NT2/D1 (cell line): Measurements from ENCODE around the gene DCN.

Source experiments
- DNase-seq: peaks from one replicate; pipeline ENCODE4 v3.0.0-alpha.2; 2011; ENCODE audit warnings: low read depth, low spot score
- H3K27me3 ChIP-seq: 2 replicates; pipeline ENCODE4 v1.6.0; 2011; ENCODE audit warnings: mild to moderate bottlenecking; ENCODE audit not compliant: insufficient read length, insufficient read depth
- H3K36me3 ChIP-seq: 2 replicates; pipeline ENCODE4 v1.6.1; 2011; ENCODE audit warnings: mild to moderate bottlenecking, low read length, mixed read lengths; ENCODE audit not compliant: insufficient read depth, insufficient read length
- H3K4me1 ChIP-seq: 2 replicates; pipeline ENCODE4 v1.5.1; 2011; ENCODE audit not compliant: insufficient read depth, insufficient read length
- H3K4me3 ChIP-seq: 2 replicates; pipeline ENCODE4 v1.5.1; 2011; ENCODE audit warnings: low read depth; ENCODE audit not compliant: insufficient read length
- H3K9ac ChIP-seq: 2 replicates; pipeline ENCODE4 v1.6.0; 2011; ENCODE audit warnings: low read depth; ENCODE audit not compliant: insufficient read length
- H3K9me3 ChIP-seq: 2 replicates; pipeline ENCODE4 v1.5.1; 2011; ENCODE audit warnings: mild to moderate bottlenecking, low read length; ENCODE audit not compliant: insufficient read depth
- SUZ12 ChIP-seq: IDR thresholded peaks from 2 replicates; pipeline ENCODE4 v1.6.1; 2011; ENCODE audit not compliant: insufficient read length, insufficient read depth; ENCODE audit errors: extremely low read depth
- YY1 ChIP-seq: IDR thresholded peaks from 2 replicates; pipeline ENCODE4 v1.6.1; 2011; ENCODE audit not compliant: insufficient read length, insufficient read depth
- ZNF274 ChIP-seq: IDR thresholded peaks from 2 replicates; pipeline ENCODE4 v1.6.1; 2011; ENCODE audit warnings: mild to moderate bottlenecking, low read depth, low read length

DCN gene

DNA sequence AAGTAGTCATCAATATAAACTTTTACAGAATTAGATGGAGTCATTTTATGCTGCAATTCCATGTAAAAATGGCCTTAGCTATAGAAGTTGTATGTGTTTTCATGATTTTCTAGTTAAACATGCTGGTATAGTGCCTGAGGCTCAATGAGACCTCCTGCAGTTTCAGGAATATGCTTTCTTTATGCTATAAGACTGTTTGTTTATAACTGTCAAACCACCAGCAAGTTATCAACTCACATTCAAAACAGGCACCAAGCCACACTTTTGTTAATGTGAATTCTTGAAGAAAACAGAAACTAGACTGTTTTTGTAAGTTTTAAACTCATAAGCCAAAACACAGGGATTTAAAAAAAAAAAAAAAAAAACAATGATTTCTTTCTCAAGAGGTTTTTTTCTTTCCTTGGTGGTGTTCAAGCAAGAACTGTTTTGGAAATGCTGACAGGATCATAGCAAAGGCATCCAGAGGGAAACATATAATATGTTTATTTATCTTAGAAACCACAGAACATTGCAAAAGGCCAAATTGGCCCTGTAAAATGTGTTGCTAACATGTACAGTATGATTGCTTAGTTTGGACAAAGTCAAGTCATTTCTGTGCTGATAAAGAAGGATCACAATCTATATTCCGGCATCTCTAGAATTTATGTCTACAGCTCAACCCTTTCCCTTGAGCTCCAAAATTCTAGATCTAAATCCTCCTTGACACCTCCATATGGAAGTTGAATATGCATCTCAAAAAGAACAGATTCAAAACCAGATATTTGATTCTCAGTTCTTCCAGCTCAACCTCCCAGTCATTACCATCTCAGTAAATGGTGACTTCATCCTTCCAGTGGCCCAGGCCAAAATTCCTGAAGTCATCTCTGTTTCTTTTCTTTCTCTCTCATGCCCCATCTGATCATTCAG is 42.3 kb downstream of the DCN start:
- no peak for TF ChIP-seq SUZ12
- TF ChIP-seq YY1 = no peak
- no peak for TF ChIP-seq ZNF274
- Histone ChIP-seq H3K9me3 (no peaks in the 10 kb centered on the region), H3K27me3 (no peaks in the 10 kb centered on the region), H3K9ac (no peak overlapping the region), H3K4me3 (no peak overlapping the region), H3K36me3 (no peaks in the 10 kb centered on the region), H3K4me1 (no peaks in the 10 kb centered on the region)
- no peak for DNase-seq

GRCh38 chr12:91139286-91139685 is 43.3 kb downstream of the DCN start:
- H3K9me3 ChIP-seq = no peaks in the 10 kb centered on the region
- no peaks in the 10 kb centered on the region for H3K4me1 ChIP-seq
- no peaks in the 10 kb centered on the region for H3K27me3 ChIP-seq
- H3K4me3 ChIP-seq = no peak overlapping the region
- TF ChIP-seq SUZ12 = no peak
- TF ChIP-seq ZNF274 = no peak
- no peak for TF ChIP-seq YY1
- H3K9ac ChIP-seq = no peak overlapping the region
- no peaks in the 10 kb centered on the region for H3K36me3 ChIP-seq
- DNase-seq = no peak

DNA sequence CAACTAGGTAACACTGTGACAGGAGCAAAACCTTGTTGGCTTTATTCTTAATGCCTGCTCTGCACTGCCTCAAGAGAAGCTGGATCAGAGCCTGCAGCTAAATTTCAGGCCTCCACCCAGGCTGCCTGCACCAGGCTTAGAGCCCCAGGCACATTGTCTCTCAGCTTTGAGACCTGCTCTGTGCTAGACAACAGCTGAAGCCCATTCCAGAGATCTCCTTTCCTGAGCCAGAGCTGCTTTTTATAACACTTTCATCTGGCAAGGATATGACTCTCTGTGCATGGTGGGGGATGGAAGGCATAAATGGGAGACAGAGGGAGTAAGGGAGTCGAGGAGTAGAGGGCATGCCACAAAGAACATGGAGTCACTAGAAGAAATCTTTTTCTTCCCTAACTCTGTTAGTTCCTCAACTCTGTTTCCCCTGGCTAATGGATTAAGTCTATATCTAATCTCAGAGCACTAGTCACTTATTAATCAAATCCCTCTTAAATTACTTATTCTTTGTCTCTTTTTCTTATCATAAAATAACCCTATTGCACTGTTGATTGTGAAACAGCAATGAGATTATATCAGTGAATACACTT is 44.2 kb downstream of the DCN start:
- H3K4me3 ChIP-seq = no peak overlapping the region
- no peaks in the 10 kb centered on the region for H3K4me1 ChIP-seq
- no peaks in the 10 kb centered on the region for H3K36me3 ChIP-seq
- no peaks in the 10 kb centered on the region for H3K9me3 ChIP-seq
- no peaks in the 10 kb centered on the region for H3K27me3 ChIP-seq
- H3K9ac ChIP-seq = no peak overlapping the region
- no peak for TF ChIP-seq ZNF274
- no peak for TF ChIP-seq YY1
- no peak for TF ChIP-seq SUZ12
- DNase-seq = no peak

- no peaks in the 10 kb centered on the region for H3K9me3 ChIP-seq
- H3K4me1 ChIP-seq = no peaks in the 10 kb centered on the region
- no peak for DNase-seq
- H3K9ac ChIP-seq = no peak overlapping the region
- H3K4me3 ChIP-seq = no peak overlapping the region
- no peaks in the 10 kb centered on the region for H3K36me3 ChIP-seq
- TF ChIP-seq YY1 (no peak), SUZ12 (no peak), ZNF274 (no peak)
- no peaks in the 10 kb centered on the region for H3K27me3 ChIP-seq
Observed at GRCh38 chr12:91133871-91134270, 48.7 kb downstream of the DCN start.

GRCh38 chr12:91129662-91130362 is 52.8 kb downstream of the DCN start:
- TF ChIP-seq SUZ12 = no peak
- no peak for TF ChIP-seq ZNF274
- no peak for TF ChIP-seq YY1
- Histone ChIP-seq H3K9me3 (no peaks in the 10 kb centered on the region), H3K9ac (no peak overlapping the region), H3K36me3 (no peaks in the 10 kb centered on the region), H3K4me1 (no peaks in the 10 kb centered on the region), H3K27me3 (no peaks in the 10 kb centered on the region), H3K4me3 (no peak overlapping the region)
- no peak for DNase-seq

DNA sequence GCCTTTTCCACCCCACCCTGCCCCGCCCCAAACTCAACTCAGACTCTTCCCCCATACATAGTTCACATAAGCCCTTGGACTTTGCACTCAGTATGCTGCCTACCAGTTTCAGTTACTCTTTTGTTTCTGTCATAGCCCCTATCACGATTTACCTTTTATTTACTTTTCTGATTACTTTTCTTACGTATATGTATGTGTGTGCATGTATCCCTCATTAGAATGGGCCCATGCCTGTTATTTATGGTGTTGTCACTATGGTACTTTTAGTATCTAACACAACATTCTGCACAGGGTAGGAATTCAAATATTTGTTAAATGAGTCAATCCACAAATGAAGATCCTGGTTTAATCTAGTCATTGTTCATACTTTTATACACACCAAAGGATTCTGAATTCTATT is 54.9 kb downstream of the DCN start:
- Histone ChIP-seq H3K36me3 (no peaks in the 10 kb centered on the region), H3K4me1 (no peaks in the 10 kb centered on the region), H3K4me3 (no peak overlapping the region), H3K27me3 (no peaks in the 10 kb centered on the region), H3K9me3 (no peaks in the 10 kb centered on the region), H3K9ac (no peak overlapping the region)
- DNase-seq = no peak
- no peak for TF ChIP-seq ZNF274
- no peak for TF ChIP-seq SUZ12
- no peak for TF ChIP-seq YY1

- H3K9ac ChIP-seq = no peak overlapping the region
- H3K36me3 ChIP-seq = no peaks in the 10 kb centered on the region
- no peak overlapping the region for H3K4me3 ChIP-seq
- TF ChIP-seq ZNF274 (no peak), SUZ12 (no peak), YY1 (no peak)
- no peaks in the 10 kb centered on the region for H3K9me3 ChIP-seq
- no peaks in the 10 kb centered on the region for H3K27me3 ChIP-seq
- H3K4me1 ChIP-seq = no peaks in the 10 kb centered on the region
- DNase-seq = no peak
Observed at GRCh38 chr12:91127306-91127705, 55.3 kb downstream of the DCN start.
